H1 (cell line): ENCODE measurements around the gene TCF7. TPM values are rescaled to one million over a fixed set of nuclear protein-coding genes. Genes with fewer than 3 reads are reported as not detected.

Experiments used
- CBX8 ChIP-seq: fragments of 300-800, 300-1000 bp; sonication (generic); IDR thresholded peaks from 2 replicates; pipeline ENCODE4 v1.7.1; 2016; ENCODE audit warnings: low read depth, low read length, borderline replicate concordance
- CHD1 ChIP-seq: IDR thresholded peaks from 2 replicates; pipeline ENCODE4 v1.6.1; 2012; ENCODE audit warnings: low read depth, low read length, improper control_type of control experiment
- SAP30 ChIP-seq: fragments of 300-600 bp; sonication (generic); IDR thresholded peaks from 2 replicates; pipeline ENCODE4 v1.7.1; 2012; ENCODE audit warnings: low read length, moderate library complexity, mild to moderate bottlenecking, inconsistent platforms; ENCODE audit not compliant: insufficient read depth, insufficient replicate concordance
- SIN3A ChIP-seq, 2 experiments: IDR thresholded peaks in 1 of 2; conservative IDR thresholded peaks in 1 of 2; 2 replicates each; pipeline ENCODE4 v1.6.1; 2011 to 2012; ENCODE audit warnings: low read length in 2 of 2, improper control_type of control experiment in 1 of 2, low read depth in 1 of 2, mild to moderate bottlenecking in 1 of 2
- TAF1 ChIP-seq: IDR thresholded peaks from 2 replicates; pipeline ENCODE4 v1.6.1; 2011; ENCODE audit warnings: mild to moderate bottlenecking, low read depth, low read length
- polyA plus RNA-seq, 7 experiments: library from polyadenylated mRNA; depleted of rRNA in 3 of 7; stranded (reverse) in 5 of 7; unstranded in 2 of 7; fragments of >200 nt in 5 of 7; fragments of 200-250 nt in 2 of 7; gene quantifications; 1 replicate in 5 of 7; 2 replicates in 1 of 7; 4 replicates in 1 of 7; pipeline versions ENCODE4 v1.2.1 to v1.2.3, GENCODE V29; 2011 to 2013; ENCODE audit warnings: missing spikeins in 2 of 7, mixed read lengths in 2 of 7
- total RNA-seq: library from RNA; stranded (reverse); fragmentation: NEBNext Ultra II Directional; extraction: Animal tissue kit (Norgen Biotek cat#: 25700); gene quantifications from 2 replicates; pipeline ENCODE4 v1.2.1, GENCODE V29; 2021
- TF ChIP-seq, protein P1 (sequence below): fragments of 300-600 bp; sonication (generic); IDR thresholded peaks from 2 replicates; pipeline ENCODE4 v1.7.1; 2012; ENCODE audit warnings: low read length, moderate library complexity, mild to moderate bottlenecking, inconsistent platforms; ENCODE audit not compliant: insufficient replicate concordance

TCF7 gene
- total and polyA plus RNA-seq, 2 of the 8 experiments (the other 6 are each of a cell fraction or from before 2014, with no cell fraction given): 4.7 to 8.5 TPM

DNA sequence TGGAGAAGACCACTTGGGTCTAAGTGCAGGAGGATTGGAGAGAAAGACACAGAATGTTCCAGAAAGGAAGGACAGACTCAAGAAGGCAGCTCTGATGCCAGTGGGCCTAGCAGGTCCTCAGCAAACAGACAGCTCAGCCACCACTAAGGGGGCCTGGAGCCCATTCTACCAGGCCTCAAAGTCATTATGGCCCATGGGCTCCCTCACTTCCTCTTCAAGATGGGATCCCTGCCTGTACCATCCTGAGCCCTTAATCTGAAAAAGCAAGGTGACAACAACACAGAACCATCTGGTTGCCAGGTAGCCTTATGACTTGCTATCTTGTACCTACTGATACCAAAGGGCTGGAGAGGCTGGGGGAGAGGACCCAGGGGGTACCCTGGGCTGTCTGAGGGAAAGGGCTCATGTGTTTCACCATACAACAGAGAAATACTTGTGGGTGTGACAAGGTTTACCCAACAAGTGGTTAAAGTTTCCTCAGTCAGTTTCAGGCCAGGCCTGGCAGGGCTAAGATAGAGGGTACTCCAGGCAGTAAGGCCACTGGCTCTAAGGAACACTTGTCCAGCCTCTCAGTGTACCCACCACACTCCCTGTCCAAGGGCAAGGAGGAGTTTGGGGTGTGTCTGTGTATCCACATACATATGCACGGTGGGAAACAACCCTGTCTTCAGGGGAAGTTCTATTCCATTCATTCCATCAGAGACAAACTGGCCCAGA, 30.7 kb downstream of the TCF7 start (continued):
- TF ChIP-seq SAP30: no peak
- no peak for TF ChIP-seq CBX8
- TF ChIP-seq SIN3A (conservative IDR thresholded peaks at IDR 0.05 in 1 of 2, IDR thresholded peaks at IDR 0.05 in 1 of 2; ENCODE audit: low read depth in 1 of 2, low read length in 2 of 2): no peak
- TF ChIP-seq CHD1: no peak
- TF ChIP-seq TAF1: no peak
- TF ChIP-seq, protein P1, sequence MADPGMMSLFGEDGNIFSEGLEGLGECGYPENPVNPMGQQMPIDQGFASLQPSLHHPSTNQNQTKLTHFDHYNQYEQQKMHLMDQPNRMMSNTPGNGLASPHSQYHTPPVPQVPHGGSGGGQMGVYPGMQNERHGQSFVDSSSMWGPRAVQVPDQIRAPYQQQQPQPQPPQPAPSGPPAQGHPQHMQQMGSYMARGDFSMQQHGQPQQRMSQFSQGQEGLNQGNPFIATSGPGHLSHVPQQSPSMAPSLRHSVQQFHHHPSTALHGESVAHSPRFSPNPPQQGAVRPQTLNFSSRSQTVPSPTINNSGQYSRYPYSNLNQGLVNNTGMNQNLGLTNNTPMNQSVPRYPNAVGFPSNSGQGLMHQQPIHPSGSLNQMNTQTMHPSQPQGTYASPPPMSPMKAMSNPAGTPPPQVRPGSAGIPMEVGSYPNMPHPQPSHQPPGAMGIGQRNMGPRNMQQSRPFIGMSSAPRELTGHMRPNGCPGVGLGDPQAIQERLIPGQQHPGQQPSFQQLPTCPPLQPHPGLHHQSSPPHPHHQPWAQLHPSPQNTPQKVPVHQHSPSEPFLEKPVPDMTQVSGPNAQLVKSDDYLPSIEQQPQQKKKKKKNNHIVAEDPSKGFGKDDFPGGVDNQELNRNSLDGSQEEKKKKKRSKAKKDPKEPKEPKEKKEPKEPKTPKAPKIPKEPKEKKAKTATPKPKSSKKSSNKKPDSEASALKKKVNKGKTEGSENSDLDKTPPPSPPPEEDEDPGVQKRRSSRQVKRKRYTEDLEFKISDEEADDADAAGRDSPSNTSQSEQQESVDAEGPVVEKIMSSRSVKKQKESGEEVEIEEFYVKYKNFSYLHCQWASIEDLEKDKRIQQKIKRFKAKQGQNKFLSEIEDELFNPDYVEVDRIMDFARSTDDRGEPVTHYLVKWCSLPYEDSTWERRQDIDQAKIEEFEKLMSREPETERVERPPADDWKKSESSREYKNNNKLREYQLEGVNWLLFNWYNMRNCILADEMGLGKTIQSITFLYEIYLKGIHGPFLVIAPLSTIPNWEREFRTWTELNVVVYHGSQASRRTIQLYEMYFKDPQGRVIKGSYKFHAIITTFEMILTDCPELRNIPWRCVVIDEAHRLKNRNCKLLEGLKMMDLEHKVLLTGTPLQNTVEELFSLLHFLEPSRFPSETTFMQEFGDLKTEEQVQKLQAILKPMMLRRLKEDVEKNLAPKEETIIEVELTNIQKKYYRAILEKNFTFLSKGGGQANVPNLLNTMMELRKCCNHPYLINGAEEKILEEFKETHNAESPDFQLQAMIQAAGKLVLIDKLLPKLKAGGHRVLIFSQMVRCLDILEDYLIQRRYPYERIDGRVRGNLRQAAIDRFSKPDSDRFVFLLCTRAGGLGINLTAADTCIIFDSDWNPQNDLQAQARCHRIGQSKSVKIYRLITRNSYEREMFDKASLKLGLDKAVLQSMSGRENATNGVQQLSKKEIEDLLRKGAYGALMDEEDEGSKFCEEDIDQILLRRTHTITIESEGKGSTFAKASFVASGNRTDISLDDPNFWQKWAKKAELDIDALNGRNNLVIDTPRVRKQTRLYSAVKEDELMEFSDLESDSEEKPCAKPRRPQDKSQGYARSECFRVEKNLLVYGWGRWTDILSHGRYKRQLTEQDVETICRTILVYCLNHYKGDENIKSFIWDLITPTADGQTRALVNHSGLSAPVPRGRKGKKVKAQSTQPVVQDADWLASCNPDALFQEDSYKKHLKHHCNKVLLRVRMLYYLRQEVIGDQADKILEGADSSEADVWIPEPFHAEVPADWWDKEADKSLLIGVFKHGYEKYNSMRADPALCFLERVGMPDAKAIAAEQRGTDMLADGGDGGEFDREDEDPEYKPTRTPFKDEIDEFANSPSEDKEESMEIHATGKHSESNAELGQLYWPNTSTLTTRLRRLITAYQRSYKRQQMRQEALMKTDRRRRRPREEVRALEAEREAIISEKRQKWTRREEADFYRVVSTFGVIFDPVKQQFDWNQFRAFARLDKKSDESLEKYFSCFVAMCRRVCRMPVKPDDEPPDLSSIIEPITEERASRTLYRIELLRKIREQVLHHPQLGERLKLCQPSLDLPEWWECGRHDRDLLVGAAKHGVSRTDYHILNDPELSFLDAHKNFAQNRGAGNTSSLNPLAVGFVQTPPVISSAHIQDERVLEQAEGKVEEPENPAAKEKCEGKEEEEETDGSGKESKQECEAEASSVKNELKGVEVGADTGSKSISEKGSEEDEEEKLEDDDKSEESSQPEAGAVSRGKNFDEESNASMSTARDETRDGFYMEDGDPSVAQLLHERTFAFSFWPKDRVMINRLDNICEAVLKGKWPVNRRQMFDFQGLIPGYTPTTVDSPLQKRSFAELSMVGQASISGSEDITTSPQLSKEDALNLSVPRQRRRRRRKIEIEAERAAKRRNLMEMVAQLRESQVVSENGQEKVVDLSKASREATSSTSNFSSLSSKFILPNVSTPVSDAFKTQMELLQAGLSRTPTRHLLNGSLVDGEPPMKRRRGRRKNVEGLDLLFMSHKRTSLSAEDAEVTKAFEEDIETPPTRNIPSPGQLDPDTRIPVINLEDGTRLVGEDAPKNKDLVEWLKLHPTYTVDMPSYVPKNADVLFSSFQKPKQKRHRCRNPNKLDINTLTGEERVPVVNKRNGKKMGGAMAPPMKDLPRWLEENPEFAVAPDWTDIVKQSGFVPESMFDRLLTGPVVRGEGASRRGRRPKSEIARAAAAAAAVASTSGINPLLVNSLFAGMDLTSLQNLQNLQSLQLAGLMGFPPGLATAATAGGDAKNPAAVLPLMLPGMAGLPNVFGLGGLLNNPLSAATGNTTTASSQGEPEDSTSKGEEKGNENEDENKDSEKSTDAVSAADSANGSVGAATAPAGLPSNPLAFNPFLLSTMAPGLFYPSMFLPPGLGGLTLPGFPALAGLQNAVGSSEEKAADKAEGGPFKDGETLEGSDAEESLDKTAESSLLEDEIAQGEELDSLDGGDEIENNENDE: no peak
